ENCODE results near the gene GSG1.
"Not testable (repeated sequence)": the region's sequence is repeated elsewhere in the genome, so short reads cannot be mapped to it uniquely, and the experiment has no call there.

Gene GSG1

GRCh38 chr12:13093191-13093847, 10.1 kb downstream of the GSG1 start:
- DNase-seq (ENCODE audit: low read depth in 2 of 3, low spot score in 1 of 3), result no peak

GRCh38 chr12:13091832-13092231, 11.6 kb downstream of the GSG1 start:
- no peak for DNase-seq (ENCODE audit: low read depth in 2 of 3, low spot score in 1 of 3)

GRCh38 chr12:13090054-13090453, 13.4 kb downstream of the GSG1 start:
- DNase-seq (ENCODE audit: low read depth in 2 of 3, low spot score in 1 of 3), result no peak

GRCh38 chr12:13088496-13088895, 15.0 kb downstream of the GSG1 start:
- no peak for DNase-seq (ENCODE audit: low read depth in 2 of 3, low spot score in 1 of 3)

- no peak for DNase-seq (ENCODE audit: low read depth in 2 of 3, low spot score in 1 of 3)
Measured at GRCh38 chr12:13087766-13088165, 15.7 kb downstream of the GSG1 start.

- DNase-seq (ENCODE audit: low read depth in 2 of 3, low spot score in 1 of 3), result no peak
Measured at GRCh38 chr12:13085968-13086686, 17.3 kb downstream of the GSG1 start.

GRCh38 chr12:13084898-13085640, 18.4 kb downstream of the GSG1 start:
- DNase-seq (ENCODE audit: low read depth in 2 of 3, low spot score in 1 of 3), result no peak

- not testable (repeated sequence) for DNase-seq (ENCODE audit: low read depth in 2 of 3, low spot score in 1 of 3)
Measured at GRCh38 chr12:13083638-13084037, 19.8 kb downstream of the GSG1 start.

GRCh38 chr12:13082861-13083260, 20.6 kb downstream of the GSG1 start:
- no peak for DNase-seq (ENCODE audit: low read depth in 2 of 3, low spot score in 1 of 3)

- no peak for DNase-seq (ENCODE audit: low read depth in 2 of 3, low spot score in 1 of 3)
Measured at GRCh38 chr12:13080266-13080665, 23.2 kb downstream of the GSG1 start.

GRCh38 chr12:13079440-13079906, 24.0 kb downstream of the GSG1 start:
- no peak for DNase-seq (ENCODE audit: low read depth in 2 of 3, low spot score in 1 of 3)

GRCh38 chr12:13075786-13076570, 27.5 kb downstream of the GSG1 start:
- DNase-seq (ENCODE audit: low read depth in 2 of 3, low spot score in 1 of 3), result no peak

- no peak for DNase-seq (ENCODE audit: low read depth in 2 of 3, low spot score in 1 of 3)
Measured at GRCh38 chr12:13075118-13075480, 28.4 kb downstream of the GSG1 start.

- DNase-seq (ENCODE audit: low read depth in 2 of 3, low spot score in 1 of 3), result no peak
Measured at GRCh38 chr12:13074396-13075117, 28.9 kb downstream of the GSG1 start.

GRCh38 chr12:13073173-13073572, 30.3 kb downstream of the GSG1 start:
- DNase-seq (ENCODE audit: low read depth in 2 of 3, low spot score in 1 of 3), result no peak

- DNase-seq (ENCODE audit: low read depth in 2 of 3, low spot score in 1 of 3), result no peak
Measured at GRCh38 chr12:13071305-13072280, 31.9 kb downstream of the GSG1 start.

- DNase-seq (ENCODE audit: low read depth in 2 of 3, low spot score in 1 of 3), result no peak
Measured at GRCh38 chr12:13069380-13069779, 34.1 kb downstream of the GSG1 start.

- DNase-seq (ENCODE audit: low read depth in 2 of 3, low spot score in 1 of 3), result no peak
Measured at GRCh38 chr12:13067322-13067721, 36.1 kb downstream of the GSG1 start.

- DNase-seq (ENCODE audit: low read depth in 2 of 3, low spot score in 1 of 3), result no peak
Measured at GRCh38 chr12:13066459-13066858, 37.0 kb downstream of the GSG1 start.

All from stimulated activated CD4-positive, alpha-beta T cell treated with anti-CD3 and anti-CD28 coated beads, Interleukin-12 subunit alpha, Interleukin-12 subunit beta, amount 100 ng/mL, for 48 hours (primary cell).